ENCODE measurements around the gene C1QA.

C1QA gene

DNA sequence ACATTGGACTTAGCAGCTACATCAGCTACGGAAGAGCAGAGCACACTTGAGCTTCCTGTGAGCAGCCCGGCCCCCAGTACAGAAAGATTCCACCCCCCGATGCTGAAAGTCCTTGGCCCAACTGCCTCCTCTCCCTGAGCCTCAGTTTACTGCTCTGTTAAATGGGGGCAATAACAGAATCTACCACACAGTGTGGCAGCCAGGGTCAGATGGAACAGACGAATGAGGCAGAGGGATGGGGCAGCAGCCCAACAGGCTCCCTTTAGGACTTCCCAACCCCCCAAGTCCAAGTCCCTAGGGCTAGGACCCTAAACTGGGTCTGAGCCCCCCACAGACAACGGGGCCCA lies 22.9 kb upstream of the C1QA start:
- TF ChIP-seq, protein P1, sequence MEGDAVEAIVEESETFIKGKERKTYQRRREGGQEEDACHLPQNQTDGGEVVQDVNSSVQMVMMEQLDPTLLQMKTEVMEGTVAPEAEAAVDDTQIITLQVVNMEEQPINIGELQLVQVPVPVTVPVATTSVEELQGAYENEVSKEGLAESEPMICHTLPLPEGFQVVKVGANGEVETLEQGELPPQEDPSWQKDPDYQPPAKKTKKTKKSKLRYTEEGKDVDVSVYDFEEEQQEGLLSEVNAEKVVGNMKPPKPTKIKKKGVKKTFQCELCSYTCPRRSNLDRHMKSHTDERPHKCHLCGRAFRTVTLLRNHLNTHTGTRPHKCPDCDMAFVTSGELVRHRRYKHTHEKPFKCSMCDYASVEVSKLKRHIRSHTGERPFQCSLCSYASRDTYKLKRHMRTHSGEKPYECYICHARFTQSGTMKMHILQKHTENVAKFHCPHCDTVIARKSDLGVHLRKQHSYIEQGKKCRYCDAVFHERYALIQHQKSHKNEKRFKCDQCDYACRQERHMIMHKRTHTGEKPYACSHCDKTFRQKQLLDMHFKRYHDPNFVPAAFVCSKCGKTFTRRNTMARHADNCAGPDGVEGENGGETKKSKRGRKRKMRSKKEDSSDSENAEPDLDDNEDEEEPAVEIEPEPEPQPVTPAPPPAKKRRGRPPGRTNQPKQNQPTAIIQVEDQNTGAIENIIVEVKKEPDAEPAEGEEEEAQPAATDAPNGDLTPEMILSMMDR (IDR thresholded peaks at IDR 0.05) = no peak

DNA sequence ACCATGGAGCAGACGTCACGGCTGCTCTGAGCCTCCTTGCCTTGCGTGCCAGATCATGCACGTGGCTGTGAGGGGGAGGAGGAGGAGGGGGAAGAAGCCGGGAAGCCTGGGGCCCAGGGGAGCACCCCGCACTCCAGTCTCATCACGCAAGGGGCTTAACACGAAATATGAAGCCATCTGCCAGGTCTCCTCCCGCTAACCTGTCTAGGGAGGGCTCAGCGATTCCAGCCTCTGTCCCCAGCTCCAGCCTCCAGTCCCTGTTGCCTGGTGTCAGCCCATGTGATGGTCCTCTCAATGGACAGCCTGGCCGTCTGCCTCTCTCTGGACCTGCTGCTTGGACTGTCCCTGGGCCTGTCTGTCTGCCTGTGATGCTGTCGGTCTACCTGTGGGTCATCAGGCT lies 22.5 kb upstream of the C1QA start:
- TF ChIP-seq, protein P1 (IDR thresholded peaks at IDR 0.05) = no peak

DNA sequence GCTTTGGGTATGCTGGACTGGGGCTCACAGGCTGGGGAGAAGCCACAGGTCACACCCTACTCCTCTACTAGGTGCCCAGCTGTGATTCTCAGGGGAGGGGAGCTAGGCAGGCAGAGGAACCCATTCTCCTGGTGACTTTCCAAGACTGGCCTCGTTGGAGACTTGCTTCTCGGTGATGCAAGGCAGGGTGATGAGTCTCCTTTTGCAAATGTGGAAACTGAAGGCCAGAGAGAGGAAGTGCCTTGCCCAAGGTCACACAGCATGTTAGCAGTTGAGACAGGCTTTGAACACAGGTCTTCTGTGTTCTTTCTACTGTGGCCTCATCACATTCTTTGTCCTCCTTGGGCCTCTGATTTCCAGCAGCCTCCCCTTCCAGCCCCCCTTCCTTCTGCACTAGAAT lies 20.5 kb upstream of the C1QA start:
- TF ChIP-seq, protein P1 (IDR thresholded peaks at IDR 0.05) = no peak

DNA sequence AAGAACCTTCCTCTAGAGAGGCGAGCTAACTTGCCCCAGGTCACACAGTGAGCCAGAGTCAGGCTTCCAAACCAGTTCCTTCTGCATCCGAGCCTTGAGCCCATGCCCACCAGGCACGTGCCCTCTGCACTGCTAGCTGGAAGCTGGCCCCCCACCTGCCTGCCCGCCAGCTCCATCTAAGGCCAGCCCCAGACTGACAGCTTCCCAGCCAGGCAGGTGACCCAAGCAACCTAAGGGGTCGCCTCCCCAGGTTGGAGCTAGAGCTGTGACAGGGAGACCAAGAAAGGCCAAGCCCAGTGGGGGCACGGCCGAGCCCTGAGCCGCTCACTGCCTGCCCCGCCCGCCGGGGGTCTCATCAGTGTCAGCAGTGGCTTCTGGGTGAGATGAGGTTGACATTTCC lies 19.9 kb upstream of the C1QA start:
- TF ChIP-seq, protein P1 (IDR thresholded peaks at IDR 0.05) = no peak

DNA sequence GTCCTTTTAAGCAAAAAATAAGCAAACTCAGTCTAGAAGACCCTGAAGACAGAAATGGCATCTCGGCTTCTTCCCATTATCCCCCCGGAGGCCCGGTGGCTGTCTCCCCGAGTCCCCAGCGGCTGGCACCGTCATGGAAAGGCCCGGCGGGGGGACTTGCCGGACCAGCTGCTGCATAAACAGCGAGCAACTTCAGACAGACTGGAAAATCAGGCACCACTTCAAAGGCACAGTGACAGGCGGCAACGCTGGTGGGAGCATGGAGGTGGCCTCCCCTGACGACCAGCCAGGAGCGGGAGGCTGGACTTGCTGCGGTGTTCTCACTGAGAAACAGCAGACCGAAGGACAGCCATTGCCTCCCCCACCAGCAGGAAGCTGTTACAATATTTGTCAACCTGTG lies 18.4 kb upstream of the C1QA start:
- TF ChIP-seq, protein P1 (IDR thresholded peaks at IDR 0.05) = no peak

DNA sequence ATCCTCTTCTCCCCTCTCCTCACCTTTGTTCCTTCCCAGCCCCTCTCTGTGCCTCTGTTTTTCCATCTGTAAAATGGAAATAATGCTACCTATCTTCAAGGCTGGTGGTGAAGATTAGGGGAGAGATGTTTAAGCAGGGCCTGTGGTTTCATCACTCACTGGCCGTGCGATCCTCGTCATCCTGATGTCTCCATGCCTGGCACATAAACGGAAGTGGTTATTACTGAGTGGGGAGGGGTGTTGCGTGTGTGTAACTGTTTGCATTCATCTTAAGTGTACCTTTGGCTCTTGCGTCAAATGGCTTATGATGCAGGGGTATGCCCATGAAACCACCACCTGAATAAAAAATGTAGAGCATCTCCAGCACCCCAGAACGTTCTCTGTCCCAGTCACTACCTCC lies 17.2 kb upstream of the C1QA start:
- TF ChIP-seq, protein P1 (IDR thresholded peaks at IDR 0.05) = no peak

DNA sequence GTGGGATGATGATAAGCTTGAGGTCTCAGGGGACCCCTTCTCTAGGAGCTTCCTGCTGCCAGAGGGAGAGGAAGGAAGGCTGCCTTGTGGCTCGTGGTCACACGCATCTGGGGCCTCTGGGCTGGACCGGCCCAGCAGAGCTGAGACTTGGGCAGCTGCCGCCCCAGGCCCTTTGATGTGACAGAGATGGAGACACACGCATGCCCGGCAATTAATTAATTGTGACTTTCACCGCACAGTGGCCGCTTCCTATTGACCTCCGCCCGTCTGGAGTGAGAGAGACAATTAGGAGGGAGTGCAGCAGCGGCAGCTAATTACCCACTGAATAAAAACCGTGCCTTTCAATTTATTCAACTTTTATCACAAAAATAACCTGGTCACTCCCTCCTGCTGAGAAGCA lies 16.6 kb upstream of the C1QA start:
- TF ChIP-seq, protein P1 (IDR thresholded peaks at IDR 0.05) = no peak

DNA sequence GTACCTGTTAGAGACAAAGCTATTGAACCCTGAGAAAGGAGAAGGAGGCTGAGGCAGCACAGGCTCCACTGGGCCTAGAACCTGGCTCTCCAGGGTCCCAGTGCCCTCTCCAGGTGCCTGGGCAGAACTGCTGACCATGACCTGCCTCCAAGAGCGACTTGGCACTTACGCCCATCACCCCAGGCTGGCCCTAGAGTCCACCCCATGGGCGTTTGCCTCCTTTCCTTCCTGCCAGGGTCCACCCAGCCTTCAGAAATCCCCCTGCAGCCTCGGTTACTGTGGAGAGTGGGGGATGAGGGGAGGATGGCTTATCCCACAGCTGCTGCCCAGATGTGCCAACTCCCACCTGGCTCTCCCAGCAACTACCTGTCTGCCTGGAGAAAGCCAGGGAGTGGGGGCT lies 14.7 kb upstream of the C1QA start:
- TF ChIP-seq, protein P1 (IDR thresholded peaks at IDR 0.05) = no peak

Data from LNCAP (cell line).